Spinal cord (tissue), 10 donors: Measurements from ENCODE around the gene RPS6KB1. TPM values are rescaled to one million over a fixed set of nuclear protein-coding genes. Genes with fewer than 3 reads are reported as not detected.
"Not testable (repeated sequence)": the region's sequence is repeated elsewhere in the genome, so short reads cannot be mapped to it uniquely, and the experiment has no call there.

Source experiments
- DNase-seq, 6 donors: peaks; one replicate each; pipeline versions ENCODE4 v3.0.0 to v3.0.0-alpha.2; 2013 to 2015; ENCODE audit warnings: low spot score in 6 of 6, low read depth in 4 of 6
- H3K27ac ChIP-seq: one replicate; pipeline ENCODE4 v1.5.1; 2013; ENCODE audit warnings: low read depth, low read length, control low read depth
- H3K27me3 ChIP-seq: one replicate; pipeline ENCODE4 v1.6.1; 2013; ENCODE audit warnings: low read length; ENCODE audit not compliant: control insufficient read depth, insufficient read depth
- H3K36me3 ChIP-seq: one replicate; pipeline ENCODE4 v1.6.1; 2013; ENCODE audit warnings: low read length; ENCODE audit not compliant: control insufficient read depth, insufficient read depth
- H3K4me1 ChIP-seq: one replicate; pipeline ENCODE4 v1.6.1; 2013; ENCODE audit warnings: low read length; ENCODE audit not compliant: control insufficient read depth, insufficient read depth
- H3K4me3 ChIP-seq: one replicate; pipeline ENCODE4 v1.5.1; 2013; ENCODE audit warnings: low read depth, low read length, control low read depth
- H3K9me3 ChIP-seq: one replicate; pipeline ENCODE4 v1.6.1; 2013; ENCODE audit warnings: low read length; ENCODE audit not compliant: control insufficient read depth, insufficient read depth
- WGBS: methylation state at CpG from one replicate; pipeline ENCODE4 v1.1.5; 2013; ENCODE audit warnings: missing lambda C conversion rate; ENCODE audit not compliant: insufficient coverage; 5-methylcytosine and 5-hydroxymethylcytosine counted together
- polyA plus RNA-seq, 2 donors: library from polyadenylated mRNA; unstranded; fragments of 120-200 nt; gene quantifications; one replicate each; pipeline ENCODE4 v1.2.1, GENCODE V29; 2013; ENCODE audit not compliant: insufficient read length in 2 of 2
- total RNA-seq, 2 donors: library from RNA; depleted of rRNA in 1 of 2; stranded (reverse); fragments of 120-200 nt in 1 of 2; fragments of >200 nt in 1 of 2; gene quantifications; one replicate each; pipeline versions ENCODE4 v1.2.3 to v1.2.4, GENCODE V29; 2013 to 2014
- donor health status: healthy.

RPS6KB1 gene
- total and polyA plus RNA-seq, 4 donors, result 29.2 to 41.6 (median 31.6) TPM

- WGBS, result 96% methylated on average over 6 of the region's 8 CpGs
- Histone ChIP-seq H3K9me3 (no peaks in the 10 kb centered on the region), H3K27me3 (no peaks in the 10 kb centered on the region), H3K4me3 (no peak overlapping the region), H3K27ac (no peak overlapping the region), H3K36me3 (peaks cover 22% of the 10 kb centered on the region), H3K4me1 (no peaks in the 10 kb centered on the region)
- no peak for DNase-seq
Measured at GRCh38 chr17:59870482-59870881, 22.4 kb upstream of the RPS6KB1 start.

GRCh38 chr17:59872351-59872750, 20.6 kb upstream of the RPS6KB1 start:
- Histone ChIP-seq H3K36me3 (peaks cover 33% of the 10 kb centered on the region), H3K27ac (no peak overlapping the region), H3K9me3 (no peaks in the 10 kb centered on the region)

GRCh38 chr17:59873414-59873813, 19.5 kb upstream of the RPS6KB1 start:
- 100% methylated on average over 2 of the region's 8 CpGs for WGBS

More at GRCh38 chr17:59872351-59872750, 20.6 kb upstream of the RPS6KB1 start:
- Histone ChIP-seq H3K4me1 (no peaks in the 10 kb centered on the region), H3K4me3 (no peak overlapping the region), H3K27me3 (no peaks in the 10 kb centered on the region)
- no peak for DNase-seq

GRCh38 chr17:59874376-59874775, 18.5 kb upstream of the RPS6KB1 start:
- Histone ChIP-seq H3K36me3 (peaks cover 42% of the 10 kb centered on the region), H3K27ac (no peak overlapping the region), H3K9me3 (no peaks in the 10 kb centered on the region), H3K4me1 (no peaks in the 10 kb centered on the region), H3K4me3 (no peak overlapping the region), H3K27me3 (no peaks in the 10 kb centered on the region)
- no CpG with 5 or more reads among the region's 2 CpGs for WGBS
- DNase-seq, result peak in 1 of 6 donors; percentile 73

More at GRCh38 chr17:59873414-59873813, 19.5 kb upstream of the RPS6KB1 start:
- not testable (repeated sequence) for DNase-seq, H3K4me3 ChIP-seq, H3K9me3 ChIP-seq, H3K27me3 ChIP-seq, H3K4me1 ChIP-seq, H3K27ac ChIP-seq
- H3K36me3 ChIP-seq, result peaks cover 36% of the 10 kb centered on the region

GRCh38 chr17:59876107-59876506, 16.8 kb upstream of the RPS6KB1 start:
- Histone ChIP-seq H3K9me3 (no peaks in the 10 kb centered on the region), H3K36me3 (peaks cover 55% of the 10 kb centered on the region), H3K27me3 (no peaks in the 10 kb centered on the region), H3K4me1 (no peaks in the 10 kb centered on the region), H3K27ac (no peak overlapping the region), H3K4me3 (no peak overlapping the region)
- no CpG with 5 or more reads among the region's 3 CpGs for WGBS
- no peak for DNase-seq

- WGBS, result 92% methylated on average over 4 of the region's 5 CpGs
- Histone ChIP-seq H3K27me3 (no peaks in the 10 kb centered on the region), H3K36me3 (peaks cover 59% of the 10 kb centered on the region), H3K9me3 (no peaks in the 10 kb centered on the region), H3K4me3 (no peak overlapping the region), H3K4me1 (no peaks in the 10 kb centered on the region), H3K27ac (no peak overlapping the region)
- no peak for DNase-seq
Measured at GRCh38 chr17:59877965-59878364, 15.0 kb upstream of the RPS6KB1 start.

- H3K36me3 ChIP-seq, result peaks cover 62% of the 10 kb centered on the region
- H3K27ac ChIP-seq, result no peak overlapping the region
- H3K4me1 ChIP-seq, result no peaks in the 10 kb centered on the region
- H3K9me3 ChIP-seq, result no peaks in the 10 kb centered on the region
- H3K4me3 ChIP-seq, result no peak overlapping the region
- H3K27me3 ChIP-seq, result no peaks in the 10 kb centered on the region
- 80% methylated on average over 1 of the region's 3 CpGs for WGBS
- DNase-seq, result no peak
Measured at GRCh38 chr17:59878624-59879023, 14.3 kb upstream of the RPS6KB1 start.

GRCh38 chr17:59884861-59885260, 8.1 kb upstream of the RPS6KB1 start:
- no peak overlapping the region for H3K4me3 ChIP-seq
- 97% methylated on average over 7 of the region's 9 CpGs for WGBS
- no peaks in the 10 kb centered on the region for H3K27me3 ChIP-seq
- no peaks in the 10 kb centered on the region for H3K4me1 ChIP-seq
- DNase-seq, result no peak
- H3K27ac ChIP-seq, result no peak overlapping the region
- no peaks in the 10 kb centered on the region for H3K9me3 ChIP-seq
- peaks cover 47% of the 10 kb centered on the region for H3K36me3 ChIP-seq

GRCh38 chr17:59888145-59888750, 4.7 kb upstream of the RPS6KB1 start:
- Histone ChIP-seq H3K4me1 (peaks cover 7% of the 10 kb centered on the region), H3K4me3 (no peak overlapping the region), H3K27ac (no peak overlapping the region), H3K9me3 (no peaks in the 10 kb centered on the region), H3K27me3 (no peaks in the 10 kb centered on the region), H3K36me3 (peaks cover 26% of the 10 kb centered on the region)
- 98% methylated on average over 7 of the region's 8 CpGs for WGBS
- no peak for DNase-seq

- Histone ChIP-seq H3K27me3 (no peaks in the 10 kb centered on the region), H3K4me3 (no peak overlapping the region), H3K27ac (no peak overlapping the region), H3K4me1 (peaks cover 13% of the 10 kb centered on the region), H3K36me3 (peaks cover 14% of the 10 kb centered on the region), H3K9me3 (no peaks in the 10 kb centered on the region)
- no CpG with 5 or more reads among the region's 2 CpGs for WGBS
- no peak for DNase-seq
Measured at GRCh38 chr17:59890720-59891119, 2.2 kb upstream of the RPS6KB1 start.
